ENCODE measurements around the gene ACP7. TPM values are rescaled to one million over a fixed set of nuclear protein-coding genes. Genes with fewer than 3 reads are reported as not detected.

The ACP7 gene
- total RNA-seq, 1 donor from 2014 or later = not detected

GRCh38 chr19:39119830-39120229 is 35.7 kb downstream of the ACP7 start:
- H3K27ac Mint-ChIP-seq = no peak overlapping the region
- H3K4me3 Mint-ChIP-seq = no peak overlapping the region
- H3K27me3 Mint-ChIP-seq (ENCODE audit: insufficient read depth) = peaks cover 10% of the 10 kb centered on the region
- no peaks in the 10 kb centered on the region for H3K9me3 Mint-ChIP-seq
- H3K36me3 Mint-ChIP-seq (ENCODE audit: low read depth) = no peaks in the 10 kb centered on the region
- no peak for DNase-seq (ENCODE audit: low spot score)
- intact Hi-C loops (cut with micrococcal nuclease) = loop anchor here (5.0 to 10.0 kb wide), 3 partner anchors 272 to 555 kb away; partner anchors contain the start of genes EID2B, MED29 and PAF1
- peaks cover 18% of the 10 kb centered on the region for H3K4me1 Mint-ChIP-seq (ENCODE audit: low read depth)

- Mint-ChIP-seq H3K9me3 (no peaks in the 10 kb centered on the region), H3K36me3 (ENCODE audit: low read depth) (peaks cover 1% of the 10 kb centered on the region), H3K27me3 (ENCODE audit: insufficient read depth) (peaks cover 10% of the 10 kb centered on the region), H3K4me3 (peak overlapping the region; percentile 13), H3K4me1 (ENCODE audit: low read depth) (peaks cover 45% of the 10 kb centered on the region), H3K27ac (no peak overlapping the region)
- DNase-seq (ENCODE audit: low spot score) = no peak
- intact Hi-C loops (cut with micrococcal nuclease) = loop anchor here (1.0 to 10.0 kb wide), 5 partner anchors 64 to 552 kb away; partner anchors contain the start of genes EID2B, MED29 and PAF1
These were observed 39.0 kb downstream of the ACP7 start for GRCh38 chr19:39122934-39123731.

- peaks cover 45% of the 10 kb centered on the region for H3K4me1 Mint-ChIP-seq (ENCODE audit: low read depth)
- intact Hi-C loops (cut with micrococcal nuclease) = loop anchor here (5.0 to 10.0 kb wide), 3 partner anchors 268 to 551 kb away; partner anchors contain the start of genes EID2B, MED29 and PAF1
- peaks cover 1% of the 10 kb centered on the region for H3K36me3 Mint-ChIP-seq (ENCODE audit: low read depth)
- peak overlapping the region; percentile 68 for H3K4me3 Mint-ChIP-seq
- peak overlapping the region; percentile 41 for H3K27ac Mint-ChIP-seq
- peaks cover 10% of the 10 kb centered on the region for H3K27me3 Mint-ChIP-seq (ENCODE audit: insufficient read depth)
- H3K9me3 Mint-ChIP-seq = no peaks in the 10 kb centered on the region
- no peak for DNase-seq (ENCODE audit: low spot score)
These were observed 40.1 kb downstream of the ACP7 start for GRCh38 chr19:39124136-39124764.

GRCh38 chr19:39125199-39125553 is 41.0 kb downstream of the ACP7 start:
- Mint-ChIP-seq H3K27ac (peak overlapping the region; percentile 99), H3K9me3 (no peaks in the 10 kb centered on the region), H3K4me3 (peak overlapping the region; percentile 99), H3K27me3 (ENCODE audit: insufficient read depth) (peaks cover 9% of the 10 kb centered on the region), H3K4me1 (ENCODE audit: low read depth) (peaks cover 45% of the 10 kb centered on the region), H3K36me3 (ENCODE audit: low read depth) (peaks cover 1% of the 10 kb centered on the region)
- intact Hi-C loops (cut with micrococcal nuclease) = loop anchor here (1.0 to 10.0 kb wide), 3 partner anchors 216 to 550 kb away; partner anchors contain the start of gene PLEKHG2
- no peak for DNase-seq (ENCODE audit: low spot score)

GRCh38 chr19:39125554-39126311 is 41.6 kb downstream of the ACP7 start, which contains the start of gene PAK4:
Gene PAK4 (plus strand): TSS chr19:39125786. CDS start chr19:39169554, 43,768 bp downstream.
- intact Hi-C loops (cut with micrococcal nuclease) = loop anchor here (1.0 to 10.0 kb wide), 3 partner anchors 216 to 549 kb away; partner anchors contain the start of gene PLEKHG2
- DNase-seq (ENCODE audit: low spot score) = peak; percentile 97
- Mint-ChIP-seq H3K27ac (peak within 1 kb of the TSS; percentile 99), H3K9me3 (no peaks in the 10 kb centered on the region), H3K36me3 (ENCODE audit: low read depth) (peaks cover 1% of the 10 kb centered on the region), H3K4me3 (peak within 1 kb of the TSS; percentile 99), H3K4me1 (ENCODE audit: low read depth) (peaks cover 45% of the 10 kb centered on the region), H3K27me3 (ENCODE audit: insufficient read depth) (peaks cover 6% of the 10 kb centered on the region)

GRCh38 chr19:39126312-39127187 is 42.4 kb downstream of the ACP7 start:
- intact Hi-C loops (cut with micrococcal nuclease) = loop anchor here (10.0 kb wide), 1 partner anchor 548 kb away; no protein-coding TSS in a partner anchor
- peaks cover 6% of the 10 kb centered on the region for H3K27me3 Mint-ChIP-seq (ENCODE audit: insufficient read depth)
- peaks cover 1% of the 10 kb centered on the region for H3K36me3 Mint-ChIP-seq (ENCODE audit: low read depth)
- no peak for DNase-seq (ENCODE audit: low spot score)
- no peaks in the 10 kb centered on the region for H3K9me3 Mint-ChIP-seq
- H3K4me1 Mint-ChIP-seq (ENCODE audit: low read depth) = peaks cover 45% of the 10 kb centered on the region
- H3K4me3 Mint-ChIP-seq = peak overlapping the region; percentile 99
- peak overlapping the region; percentile 99 for H3K27ac Mint-ChIP-seq

- Mint-ChIP-seq H3K36me3 (ENCODE audit: low read depth) (peaks cover 1% of the 10 kb centered on the region), H3K27me3 (ENCODE audit: insufficient read depth) (peaks cover 2% of the 10 kb centered on the region), H3K9me3 (no peaks in the 10 kb centered on the region), H3K4me3 (peak overlapping the region; percentile 5), H3K27ac (peak overlapping the region; percentile 61), H3K4me1 (ENCODE audit: low read depth) (peaks cover 43% of the 10 kb centered on the region)
- no peak for DNase-seq (ENCODE audit: low spot score)
- intact Hi-C loops (cut with micrococcal nuclease) = loop anchor here (10.0 kb wide), 1 partner anchor 547 kb away; no protein-coding TSS in a partner anchor
These were observed 43.8 kb downstream of the ACP7 start for GRCh38 chr19:39127812-39128515.

GRCh38 chr19:39128516-39129079 is 44.4 kb downstream of the ACP7 start:
- Mint-ChIP-seq H3K27ac (no peak overlapping the region), H3K4me1 (ENCODE audit: low read depth) (peaks cover 44% of the 10 kb centered on the region), H3K9me3 (no peaks in the 10 kb centered on the region), H3K4me3 (no peak overlapping the region), H3K36me3 (ENCODE audit: low read depth) (peaks cover 1% of the 10 kb centered on the region), H3K27me3 (ENCODE audit: insufficient read depth) (peaks cover 1% of the 10 kb centered on the region)
- intact Hi-C loops (cut with micrococcal nuclease) = loop anchor here (10.0 kb wide), 1 partner anchor 546 kb away; no protein-coding TSS in a partner anchor
- no peak for DNase-seq (ENCODE audit: low spot score)

- H3K27ac Mint-ChIP-seq = no peak overlapping the region
- H3K9me3 Mint-ChIP-seq = no peaks in the 10 kb centered on the region
- intact Hi-C loops (cut with micrococcal nuclease) = loop anchor here (10.0 kb wide), 1 partner anchor 546 kb away; no protein-coding TSS in a partner anchor
- no peak overlapping the region for H3K4me3 Mint-ChIP-seq
- peaks cover 43% of the 10 kb centered on the region for H3K4me1 Mint-ChIP-seq (ENCODE audit: low read depth)
- peaks cover 1% of the 10 kb centered on the region for H3K36me3 Mint-ChIP-seq (ENCODE audit: low read depth)
- DNase-seq (ENCODE audit: low spot score) = no peak
- H3K27me3 Mint-ChIP-seq (ENCODE audit: insufficient read depth) = no peaks in the 10 kb centered on the region
These were observed 44.9 kb downstream of the ACP7 start for GRCh38 chr19:39129116-39129515.

- no peak for DNase-seq (ENCODE audit: low spot score)
- peaks cover 32% of the 10 kb centered on the region for H3K4me1 Mint-ChIP-seq (ENCODE audit: low read depth)
- peaks cover under 1% of the 10 kb centered on the region for H3K36me3 Mint-ChIP-seq (ENCODE audit: low read depth)
- no peak overlapping the region for H3K4me3 Mint-ChIP-seq
- H3K9me3 Mint-ChIP-seq = no peaks in the 10 kb centered on the region
- H3K27me3 Mint-ChIP-seq (ENCODE audit: insufficient read depth) = no peaks in the 10 kb centered on the region
- intact Hi-C loops (cut with micrococcal nuclease) = no loop called here
- H3K27ac Mint-ChIP-seq = no peak overlapping the region
These were observed 46.4 kb downstream of the ACP7 start for GRCh38 chr19:39130337-39131254.

Measured in activated T-helper 1 cell treated with anti-CD3 and anti-CD28 coated beads, Interleukin-12 subunit alpha, Interleukin-12 subunit beta, Interleukin-2, Interleukin-4 antibody, amounts not matched to agents 30 ng/mL and 10 ng/mL and 1 ng/mL, durations not matched to agents 14 hours and 24 hours and 36 hours (primary cell).